NCI-H345 treated with DMSO at 0.1 percent for 48 hours (cell line): Measurements from ENCODE around the gene JMJD8.

Source experiments
- DNase-seq: peaks from one replicate; lab custom pipeline; 2025; ENCODE audit not compliant: unreplicated experiment; lab: John Stamatoyannopoulos, UW

JMJD8 gene, protein sequence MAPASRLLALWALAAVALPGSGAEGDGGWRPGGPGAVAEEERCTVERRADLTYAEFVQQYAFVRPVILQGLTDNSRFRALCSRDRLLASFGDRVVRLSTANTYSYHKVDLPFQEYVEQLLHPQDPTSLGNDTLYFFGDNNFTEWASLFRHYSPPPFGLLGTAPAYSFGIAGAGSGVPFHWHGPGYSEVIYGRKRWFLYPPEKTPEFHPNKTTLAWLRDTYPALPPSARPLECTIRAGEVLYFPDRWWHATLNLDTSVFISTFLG

DNA sequence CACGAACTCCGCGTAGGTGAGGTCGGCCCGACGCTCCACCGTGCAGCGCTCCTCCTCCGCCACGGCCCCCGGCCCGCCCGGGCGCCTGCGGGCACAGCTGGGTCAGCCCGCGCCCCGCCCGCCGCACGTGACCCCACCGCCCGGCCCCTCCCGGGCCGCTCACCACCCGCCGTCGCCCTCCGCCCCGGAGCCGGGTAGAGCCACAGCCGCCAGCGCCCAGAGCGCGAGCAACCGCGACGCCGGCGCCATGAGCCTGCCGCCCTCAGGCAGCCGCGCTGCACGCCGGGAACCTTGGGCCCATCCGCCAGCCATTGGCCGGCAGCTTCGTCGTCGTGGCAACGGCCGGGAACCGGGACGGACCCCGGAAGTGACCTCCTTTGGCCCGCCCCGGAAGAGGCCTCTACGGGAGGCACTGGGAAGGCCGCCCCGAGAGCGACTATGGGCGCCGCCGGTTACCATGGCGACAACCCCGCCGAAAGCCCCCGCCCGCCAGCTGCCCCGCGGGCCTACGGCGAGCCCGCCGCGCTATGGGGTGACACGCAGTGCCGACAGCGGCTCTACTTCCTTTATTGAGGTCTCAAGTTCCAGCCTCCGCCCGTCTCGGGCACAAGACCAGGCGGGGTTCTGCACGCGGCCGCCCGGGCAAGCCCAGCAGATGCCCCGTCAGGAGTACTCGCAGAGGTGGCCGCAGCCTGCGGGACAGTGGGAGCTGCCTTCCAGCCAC, at the start of gene JMJD8:
Gene JMJD8, minus strand, starts transcription at position 264 of the 724 bp plus-strand sequence. Its CDS starts 15 bp downstream, at position 249.
- DNase-seq = peak; percentile 92

DNA sequence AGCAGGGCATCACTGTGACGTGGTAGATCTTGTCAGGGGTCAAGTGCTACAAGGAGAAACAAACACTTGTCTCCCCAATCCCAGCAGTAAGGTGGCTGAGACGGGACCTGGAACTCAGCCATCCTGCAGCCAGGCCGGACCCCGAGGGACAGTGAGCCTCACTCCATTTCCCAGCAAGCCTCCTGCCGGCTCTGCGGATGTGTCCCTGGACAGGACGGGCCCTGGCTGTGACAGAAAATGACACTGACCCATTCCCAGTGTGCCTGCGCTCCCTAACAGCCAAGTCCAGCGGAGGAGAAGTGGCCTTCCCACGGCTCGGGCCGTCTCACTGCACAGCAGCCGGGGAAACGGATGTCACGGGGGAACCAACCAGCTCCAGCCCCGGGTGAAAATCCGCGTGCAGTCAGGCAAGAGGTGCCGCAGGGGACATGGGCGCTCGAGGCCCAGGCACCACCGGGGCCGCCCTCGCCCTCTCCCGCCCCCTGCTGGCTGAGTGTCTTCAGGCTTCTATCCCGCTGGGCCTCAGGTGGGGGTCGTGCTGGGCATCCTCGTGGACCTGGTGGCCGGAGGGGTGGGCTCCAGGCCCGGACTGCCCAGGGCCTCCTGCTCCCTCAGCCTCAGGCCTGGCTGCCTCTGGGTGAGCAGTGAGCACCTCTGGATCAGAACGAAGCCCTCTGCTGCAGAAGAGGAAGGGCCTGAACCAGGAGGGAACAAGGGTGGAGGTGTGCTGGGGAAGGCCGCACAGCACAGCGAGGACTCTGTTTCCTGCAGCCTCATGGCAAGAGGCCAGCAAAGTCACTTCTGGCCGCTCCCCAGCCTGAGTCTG, 49.5 kb upstream of the JMJD8 start:
- no peak for DNase-seq

DNA sequence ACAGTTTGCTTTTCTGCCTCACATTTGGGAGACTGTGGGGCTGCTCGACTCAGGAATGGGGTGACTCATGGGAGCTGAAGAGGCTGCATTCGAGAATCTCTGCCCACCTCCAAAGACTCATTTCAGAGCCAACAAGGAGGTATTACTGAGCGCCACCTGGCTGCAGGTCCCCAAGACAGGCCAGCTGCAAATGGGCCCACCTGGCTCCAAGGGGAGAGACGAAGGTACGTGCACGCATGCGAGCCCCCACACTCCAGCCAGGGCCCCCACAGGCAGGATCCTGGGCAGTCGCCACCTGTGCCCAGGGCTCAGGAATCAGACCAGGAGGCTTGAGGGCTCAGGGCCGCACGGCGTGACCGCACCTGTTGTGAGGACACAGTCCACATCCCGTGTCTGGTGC, 48.8 kb upstream of the JMJD8 start:
- DNase-seq = no peak

DNA sequence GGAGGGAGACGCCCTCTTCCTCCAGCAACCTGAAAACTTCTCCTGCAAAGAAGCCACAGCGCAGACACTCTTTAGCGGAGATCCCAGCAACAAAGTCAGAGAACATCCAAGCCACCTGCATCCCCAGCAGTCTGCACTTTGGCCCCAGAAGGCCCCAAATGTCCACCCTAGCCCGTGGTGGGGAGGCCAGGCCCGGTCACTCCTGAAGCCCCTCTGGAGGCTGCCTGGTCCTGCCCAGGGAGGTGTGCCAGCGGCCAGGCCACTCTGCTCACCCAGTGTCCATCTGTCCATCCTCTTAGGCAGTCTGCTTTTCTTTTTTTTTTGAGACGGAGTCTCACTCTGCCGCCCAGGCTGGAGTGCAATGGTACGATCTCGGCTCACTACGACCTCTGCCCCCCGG, 48.2 kb upstream of the JMJD8 start:
- DNase-seq = no peak

DNA sequence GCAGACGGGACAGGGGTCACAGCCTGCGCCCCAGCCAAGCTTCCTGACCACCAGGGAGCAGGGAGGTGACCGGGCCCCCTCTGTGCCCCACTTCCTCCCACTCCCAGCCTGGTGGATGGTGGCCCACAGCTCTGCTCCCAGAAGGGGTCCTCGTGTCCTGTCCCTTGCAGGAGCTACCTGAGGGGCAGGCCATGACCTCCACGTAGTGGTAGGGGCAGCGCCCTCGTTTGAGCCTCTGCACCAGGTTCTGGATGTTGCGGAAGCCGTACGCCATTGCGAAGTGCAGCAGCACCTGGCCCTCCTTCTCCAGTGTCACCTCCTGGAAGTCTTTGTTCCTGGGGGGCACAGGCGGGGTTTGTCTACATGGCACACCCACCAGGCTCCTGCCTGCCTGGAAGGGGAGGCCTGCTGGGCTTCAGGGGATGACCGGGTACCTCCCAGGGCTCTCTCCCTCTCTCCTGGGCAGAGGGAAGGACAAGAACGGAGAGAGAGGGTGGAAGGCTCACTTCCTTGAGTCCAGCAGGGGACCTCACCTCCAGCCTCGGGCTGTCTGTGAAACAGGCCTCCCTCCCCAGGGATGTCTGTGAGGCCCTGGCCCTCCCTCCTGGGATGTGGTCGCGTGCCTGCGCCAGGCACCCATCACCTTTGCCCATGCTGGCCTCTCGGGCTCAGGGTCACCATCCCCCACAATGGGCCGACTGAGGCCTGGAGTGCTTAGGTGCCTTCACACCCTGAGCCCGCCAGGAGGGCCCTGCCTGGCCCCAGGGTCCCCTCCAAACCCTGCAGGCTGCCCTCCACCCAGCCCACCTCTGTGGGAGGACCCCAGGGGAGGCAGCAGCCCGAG, 46.8 kb upstream of the JMJD8 start:
- no peak for DNase-seq

DNA sequence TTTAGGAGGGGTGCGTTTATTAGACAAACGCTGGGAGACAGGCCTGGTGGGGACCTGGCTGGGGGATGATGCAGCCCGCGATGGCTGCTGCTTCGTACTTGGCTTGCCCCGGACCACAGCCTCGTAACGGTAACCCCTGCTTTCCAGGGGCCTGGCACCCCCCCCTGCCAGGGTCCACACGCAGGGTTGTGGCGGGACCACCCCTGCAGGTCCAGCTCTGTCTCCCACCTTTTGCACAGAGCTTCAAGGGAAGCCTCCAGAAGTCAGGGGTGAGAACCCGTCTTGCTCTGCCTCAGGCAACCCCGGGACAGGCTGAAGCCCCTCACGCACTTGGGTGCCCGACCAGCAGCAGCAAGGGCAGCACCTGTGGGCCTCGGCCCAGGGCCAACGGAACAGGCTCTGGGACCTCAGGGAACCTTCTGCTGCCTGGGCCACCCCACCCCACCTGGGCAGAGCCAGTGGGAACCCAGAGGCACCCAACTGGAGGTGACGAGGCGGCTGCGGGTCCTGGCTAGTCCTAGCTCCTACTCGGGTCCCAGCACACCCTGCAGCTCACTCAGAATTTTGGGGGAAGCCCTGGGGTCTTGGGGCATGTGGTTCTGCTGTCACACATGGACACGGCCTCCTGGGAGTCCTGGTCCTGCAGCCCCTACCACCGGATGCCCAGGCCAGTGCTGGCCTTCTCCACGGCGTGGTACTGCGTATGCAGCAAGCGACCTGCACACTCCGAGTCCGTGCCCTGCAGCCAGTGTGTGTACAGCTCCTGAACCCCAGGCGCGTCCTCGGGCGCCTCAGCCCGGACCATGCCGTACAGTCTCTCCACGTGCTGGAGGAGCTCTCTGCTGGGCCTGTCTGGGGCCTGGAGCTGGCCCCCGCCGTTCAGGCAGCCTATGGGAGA, 45.9 kb upstream of the JMJD8 start:
- no peak for DNase-seq

DNA sequence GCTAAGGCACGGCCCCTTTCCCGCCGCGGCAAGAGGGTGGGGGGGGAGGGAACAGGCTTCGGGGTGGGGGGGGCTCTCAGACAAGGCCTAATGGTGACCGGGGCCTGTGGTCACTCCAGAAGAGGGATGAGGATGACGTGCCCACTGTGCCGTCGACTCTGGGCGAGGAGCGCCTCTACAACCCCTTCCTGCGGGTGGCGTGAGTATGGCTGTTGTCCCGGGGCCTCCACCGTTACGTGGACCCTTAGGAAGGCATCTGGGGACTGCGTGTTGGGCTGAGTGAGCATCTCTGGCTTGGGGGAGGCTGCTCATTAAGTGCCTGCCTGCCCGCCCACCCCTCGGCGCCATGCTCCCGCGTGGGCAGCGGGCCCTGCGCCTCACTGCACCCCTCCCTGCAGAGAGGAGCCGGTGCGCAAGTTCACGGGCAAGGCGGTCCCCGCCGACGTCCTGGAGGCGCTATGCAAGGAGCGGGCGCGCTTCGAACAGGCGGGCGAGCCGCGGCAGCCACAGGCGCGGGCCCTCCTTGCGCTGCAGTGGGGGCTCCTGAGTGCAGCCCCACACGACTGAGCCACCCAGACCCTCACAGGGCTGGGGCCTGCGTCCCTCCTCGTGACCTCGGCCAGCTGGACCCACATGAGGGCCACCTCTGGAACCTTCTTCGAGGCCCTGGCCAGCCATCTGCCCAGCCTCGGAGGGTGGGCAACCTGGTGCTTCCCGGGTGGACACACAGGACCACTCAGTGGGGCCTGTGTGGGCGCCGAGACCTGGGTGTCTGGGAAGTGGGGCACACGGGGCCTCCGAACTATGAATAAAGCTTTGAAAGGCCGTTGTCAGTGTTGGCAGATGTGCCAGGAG, 45.0 kb upstream of the JMJD8 start:
- no peak for DNase-seq

DNA sequence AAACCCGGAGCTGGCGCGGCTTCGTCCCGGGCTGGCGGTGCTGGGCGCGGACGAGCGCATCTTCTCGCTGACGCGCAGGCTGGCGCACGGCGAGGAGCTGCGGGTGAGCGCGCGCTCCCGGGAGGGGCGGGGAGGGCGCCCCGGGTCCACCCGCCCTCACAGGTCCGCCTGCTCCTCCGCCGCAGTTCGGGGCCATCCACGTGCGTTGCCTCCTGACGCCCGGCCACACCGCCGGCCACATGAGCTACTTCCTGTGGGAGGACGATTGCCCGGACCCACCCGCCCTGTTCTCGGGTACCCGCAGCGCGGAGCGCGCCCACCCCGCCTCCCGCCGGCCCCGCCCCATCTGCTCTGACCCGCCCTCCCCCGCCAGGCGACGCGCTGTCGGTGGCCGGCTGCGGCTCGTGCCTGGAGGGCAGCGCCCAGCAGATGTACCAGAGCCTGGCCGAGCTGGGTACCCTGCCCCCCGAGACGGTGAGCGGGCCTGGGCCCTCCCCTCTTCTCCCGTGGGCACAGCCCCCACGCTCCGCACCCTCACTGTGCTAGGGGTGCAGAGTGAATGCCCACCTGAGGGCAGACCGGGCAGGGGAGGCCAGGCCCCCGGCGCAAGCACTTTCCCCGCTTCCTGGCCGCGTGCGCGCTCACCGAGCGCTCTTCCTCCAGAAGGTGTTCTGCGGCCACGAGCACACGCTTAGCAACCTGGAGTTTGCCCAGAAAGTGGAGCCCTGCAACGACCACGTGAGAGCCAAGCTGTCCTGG, 44.2 kb upstream of the JMJD8 start:
- DNase-seq = no peak

DNA sequence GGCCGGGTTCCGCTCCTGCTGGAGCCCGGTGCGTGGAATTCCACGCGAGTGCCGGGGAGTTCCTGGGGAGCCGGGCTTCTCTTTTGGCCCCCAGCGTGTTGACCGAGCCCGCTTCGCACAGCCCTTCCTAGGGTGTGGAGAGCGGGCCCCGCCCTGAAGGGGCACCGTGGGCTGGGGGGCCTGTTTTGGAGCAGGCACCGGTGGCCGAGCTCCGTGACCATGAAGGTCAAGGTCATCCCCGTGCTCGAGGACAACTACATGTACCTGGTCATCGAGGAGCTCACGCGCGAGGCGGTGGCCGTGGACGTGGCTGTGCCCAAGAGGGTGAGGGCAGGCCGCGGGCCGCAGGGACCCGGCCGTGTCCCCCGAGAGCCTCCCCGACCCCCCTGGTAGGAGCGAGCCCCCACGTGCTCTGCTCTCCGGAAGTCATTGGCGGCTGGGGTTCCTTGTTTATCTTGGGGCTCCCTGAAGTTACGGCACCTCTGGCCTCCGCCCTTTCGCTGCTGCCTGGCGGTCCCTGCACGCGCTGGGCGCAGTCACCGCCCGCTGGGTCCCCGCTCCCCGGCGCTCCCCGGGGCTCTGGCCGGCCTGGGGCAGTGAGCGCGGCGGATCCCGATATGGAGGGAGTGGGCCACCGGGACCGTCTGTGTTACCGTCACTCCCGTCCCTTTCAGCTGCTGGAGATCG, 43.3 kb upstream of the JMJD8 start:
- no peak for DNase-seq

DNA sequence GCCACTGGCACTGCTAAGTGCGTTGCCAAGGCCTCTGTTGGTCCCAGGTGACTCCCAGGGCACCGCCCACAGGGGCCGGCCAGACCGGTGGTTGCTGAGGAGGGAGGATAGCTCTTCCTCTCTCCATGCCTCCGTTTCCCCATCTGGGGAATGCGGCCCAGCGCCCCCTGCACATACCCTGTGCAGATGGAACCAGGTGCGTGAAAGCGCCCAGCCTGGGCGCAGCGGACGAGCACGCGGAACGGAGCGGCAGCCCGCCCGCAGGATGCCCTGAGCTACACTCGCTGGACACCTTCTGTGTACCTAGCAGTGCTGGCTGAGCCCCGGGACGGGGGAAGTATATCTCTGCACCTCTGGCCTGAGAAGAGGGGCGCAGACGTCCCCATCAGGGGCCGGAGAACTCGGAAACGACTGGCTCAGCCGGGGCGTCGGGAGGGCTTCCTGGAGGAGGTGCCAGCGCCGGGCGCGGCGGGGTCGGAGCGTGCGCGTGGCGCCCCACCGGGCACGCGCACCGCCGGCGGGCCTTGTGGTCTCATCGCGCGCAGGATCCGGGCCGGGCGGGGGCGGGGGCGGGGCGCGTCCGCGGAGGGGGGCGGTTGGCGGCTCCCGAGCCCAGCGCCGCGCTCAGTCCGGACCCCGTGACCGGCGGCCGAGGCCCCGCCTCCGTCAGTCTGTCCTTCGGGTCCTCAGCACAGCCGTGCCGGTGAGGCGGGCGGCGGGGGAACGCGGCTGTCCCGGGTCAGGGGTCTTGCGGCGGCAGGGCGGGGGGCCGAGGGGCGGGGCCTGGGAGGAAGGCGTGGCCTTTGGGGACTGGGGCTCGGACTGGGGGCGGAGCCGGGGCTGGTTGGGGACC, 42.5 kb upstream of the JMJD8 start, which contains the start of the genes CCDC78 and HAGHL:
Gene CCDC78, minus strand, starts transcription at position 6 of the 853 bp plus-strand sequence. CDS start 76 bp downstream, outside the sequence.
Gene HAGHL, plus strand, starts transcription at position 669 of the 853 bp plus-strand sequence. CDS start 404 bp downstream, outside the sequence.
- DNase-seq = no peak

DNA sequence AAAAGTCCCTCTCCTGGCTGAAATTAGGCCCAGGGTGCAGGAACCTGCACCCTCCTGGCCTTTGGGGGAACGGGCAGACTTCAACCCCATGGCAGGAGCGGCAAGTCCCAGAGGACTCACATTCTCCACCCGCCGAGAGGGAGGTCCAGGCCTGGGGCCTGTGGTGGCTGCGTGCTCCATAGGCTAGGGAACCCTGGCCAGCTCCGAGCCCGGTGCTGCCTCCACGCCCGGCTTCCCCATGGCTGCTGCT, 42.0 kb upstream of the JMJD8 start:
- no peak for DNase-seq

DNA sequence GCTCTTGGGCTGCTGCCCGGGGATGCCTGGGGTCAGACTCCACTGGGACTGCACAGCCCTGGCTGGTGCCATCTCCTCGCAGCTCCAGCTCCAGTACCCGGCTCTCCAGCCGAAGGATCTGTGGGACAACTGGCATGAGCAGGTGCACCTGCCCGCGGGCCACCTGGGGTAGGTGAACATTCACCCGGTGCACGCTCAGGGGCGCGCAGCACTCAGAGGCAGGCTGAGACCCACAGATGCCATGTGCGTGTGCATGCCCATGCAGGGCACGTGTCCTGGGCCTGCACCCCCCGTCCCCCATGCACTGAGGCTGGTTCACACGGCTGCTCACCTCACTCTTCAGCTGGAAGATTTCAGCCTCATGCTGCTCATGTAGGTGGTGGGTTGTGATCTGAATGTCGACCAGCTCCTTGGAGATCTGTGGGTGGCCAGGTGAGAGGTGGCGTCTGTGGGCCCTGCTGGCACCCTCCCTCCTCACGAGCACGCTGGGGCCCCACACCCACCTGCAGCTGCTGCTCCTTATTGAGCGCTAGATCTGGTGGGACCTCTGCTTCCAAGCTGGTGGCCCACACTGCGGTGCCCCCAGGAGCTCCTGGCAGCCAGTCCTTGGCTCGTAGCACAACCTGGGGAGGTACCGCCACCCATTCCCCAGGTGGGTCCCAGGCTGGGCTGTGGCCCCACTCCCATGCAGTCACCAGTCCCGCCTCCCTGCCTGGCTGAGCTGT, 41.5 kb upstream of the JMJD8 start:
- DNase-seq = peak; percentile 23

DNA sequence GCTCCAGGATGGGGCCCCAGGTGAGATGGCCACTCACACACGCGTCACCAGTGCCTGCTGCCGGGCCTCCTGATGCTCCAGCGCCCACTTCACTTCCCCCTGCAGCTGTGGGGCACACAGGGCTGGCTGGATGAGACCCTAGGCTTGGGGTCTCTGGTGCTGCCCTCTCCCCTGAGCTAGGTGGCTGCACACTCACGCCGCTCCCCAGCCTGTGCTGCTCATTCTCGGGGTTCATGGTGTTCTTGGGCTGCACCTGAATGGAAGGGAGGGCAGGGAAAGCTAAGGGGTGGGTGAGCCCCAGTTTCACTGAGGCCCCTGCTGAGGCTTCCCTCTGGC, 40.9 kb upstream of the JMJD8 start:
- no peak for DNase-seq

DNA sequence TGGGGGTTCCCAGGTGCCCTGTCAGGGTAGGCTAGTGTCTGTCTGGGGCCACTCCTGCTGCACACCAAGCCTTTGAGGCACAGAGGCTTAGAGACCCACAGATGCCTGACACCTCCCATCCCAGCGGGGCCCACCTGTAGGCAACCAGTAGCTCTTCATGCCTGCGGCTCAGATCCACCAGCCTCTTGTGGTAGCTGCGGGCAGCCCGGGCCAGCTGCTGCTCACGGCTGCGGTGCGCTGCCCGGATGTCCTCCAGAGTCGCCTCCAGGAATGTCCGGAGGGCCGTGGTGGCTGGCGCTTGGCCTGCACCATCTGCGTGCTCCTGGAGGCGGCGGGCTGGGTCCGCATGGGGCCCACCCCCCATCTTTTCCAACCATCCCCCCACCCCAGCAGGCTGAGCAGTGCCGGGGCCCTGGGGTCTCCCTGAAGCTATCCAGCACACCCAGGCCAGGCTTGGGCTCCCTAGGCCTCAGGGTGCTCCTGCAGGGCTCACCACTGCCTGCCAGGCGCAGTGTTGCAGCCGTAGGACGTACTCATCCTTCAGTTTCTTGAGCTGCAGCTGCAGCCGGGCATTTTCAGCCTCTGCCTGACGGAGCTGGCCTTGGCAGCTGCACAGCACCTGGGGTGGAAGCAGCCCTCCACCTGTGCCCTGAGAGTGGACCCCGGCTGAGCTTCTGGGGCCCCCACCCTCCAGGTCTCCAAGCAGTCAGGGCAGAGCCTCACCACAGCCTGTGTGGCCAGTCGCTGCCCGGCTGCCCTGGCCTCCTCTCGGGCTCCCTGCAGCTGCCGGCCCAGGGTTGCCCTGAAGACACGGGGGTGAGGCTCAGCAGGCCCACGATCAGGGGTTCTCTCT, 40.3 kb upstream of the JMJD8 start:
- no peak for DNase-seq

DNA sequence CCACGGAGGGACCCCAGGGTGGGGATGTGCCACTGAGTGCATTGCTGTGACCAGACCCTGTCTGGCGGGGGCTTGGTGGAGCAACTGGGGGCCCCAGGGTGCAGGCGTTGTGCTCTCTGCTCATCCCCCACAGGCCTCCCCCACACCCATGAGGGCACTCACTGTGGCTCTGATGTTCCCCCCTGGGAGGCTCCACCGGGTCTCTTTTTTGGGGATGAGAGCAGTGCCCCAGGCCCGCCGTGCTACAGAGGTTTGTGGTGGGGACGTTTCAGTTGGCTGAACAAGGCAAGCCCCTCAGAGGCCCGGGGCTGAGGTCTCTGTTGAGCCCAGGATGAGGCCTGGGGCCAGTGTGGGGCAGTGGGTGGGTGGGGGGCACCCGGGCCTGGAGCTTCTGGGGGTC, 39.6 kb upstream of the JMJD8 start:
- no peak for DNase-seq
